Activated CD4-positive, alpha-beta T cell treated with anti-CD3 and anti-CD28 coated beads, Interleukin-2, amount 50 U/mL, for 4 hours (primary cell): Measurements from ENCODE around the gene IFRD2.
"Not testable (repeated sequence)": the region's sequence is repeated elsewhere in the genome, so short reads cannot be mapped to it uniquely, and the experiment has no call there.

Experiments used
- DNase-seq, 2 experiments: peaks; one replicate each; pipeline ENCODE4 v3.0.0-alpha.2; 2020

The IFRD2 gene

DNA sequence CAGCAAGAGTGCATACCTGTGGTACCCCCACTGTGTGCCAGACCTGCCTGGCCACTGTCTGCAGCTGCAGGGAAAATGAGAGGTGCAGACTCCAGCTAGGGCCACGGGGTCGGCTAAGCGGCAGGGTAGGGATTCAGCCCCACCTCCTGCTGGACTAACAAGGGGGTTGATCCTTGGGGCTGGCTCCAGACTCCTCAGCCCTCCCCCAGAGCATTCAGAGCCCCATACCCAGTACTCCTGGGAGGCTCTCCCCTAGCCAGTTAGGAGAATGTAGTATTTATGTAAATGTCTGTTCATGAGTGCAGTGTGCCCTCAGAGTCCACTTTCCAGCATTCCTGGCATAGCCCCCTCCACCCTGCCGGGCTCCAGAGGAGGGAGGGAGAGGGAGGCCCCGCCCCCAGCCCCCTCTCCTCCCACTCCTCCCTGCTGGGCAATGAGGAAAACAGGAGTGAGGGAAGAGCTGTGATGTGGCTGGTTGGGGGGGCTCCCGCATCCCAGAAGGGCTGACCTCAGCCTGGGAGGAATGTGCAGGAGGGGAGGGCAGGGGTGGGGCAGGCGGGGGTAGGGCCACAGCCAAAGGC is 27.8 kb downstream of the IFRD2 start:
- DNase-seq: no peak

DNA sequence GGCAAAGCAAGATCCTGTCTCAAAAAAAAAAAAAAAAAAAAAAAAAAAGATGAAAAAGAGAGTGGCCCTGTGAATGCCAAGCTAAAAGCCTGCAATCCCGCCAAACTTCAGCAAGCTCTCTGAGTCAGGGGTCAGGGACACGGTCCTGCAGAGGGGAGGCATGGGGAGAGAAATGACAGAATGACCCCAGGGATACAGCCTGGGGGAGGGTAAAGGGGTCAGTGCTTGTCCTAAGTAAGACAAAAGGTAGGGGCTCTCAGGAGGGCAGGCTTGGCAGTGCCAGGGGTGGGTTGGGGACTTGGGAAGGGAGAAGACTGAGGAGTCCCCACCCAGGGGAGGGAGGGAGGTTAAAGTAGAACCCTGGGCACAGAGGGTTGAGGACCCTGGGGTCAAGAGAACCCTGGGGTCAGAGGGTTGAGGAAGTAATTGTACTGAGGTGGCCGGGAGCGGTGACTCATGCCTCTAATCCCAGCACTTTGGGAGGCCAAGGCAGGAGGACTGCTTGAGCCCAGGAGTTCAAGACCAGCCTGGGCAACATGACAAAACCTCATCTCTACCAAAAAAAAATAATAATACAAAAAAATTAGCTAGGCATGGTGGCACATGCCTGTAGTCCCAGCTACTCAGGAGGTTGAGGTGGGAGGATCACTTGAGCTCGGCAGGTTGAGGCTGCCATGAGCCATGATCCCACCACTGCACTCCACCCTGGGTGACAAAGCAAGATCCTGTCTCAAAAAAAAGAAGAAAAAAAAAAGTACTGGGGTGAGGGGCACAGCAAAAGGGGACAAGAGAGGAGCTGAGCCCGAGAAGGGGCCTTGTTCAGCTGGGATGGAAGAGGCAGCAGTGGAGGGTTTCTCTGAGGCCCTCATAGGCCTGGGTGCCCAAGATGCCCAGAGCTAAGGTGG is 28.5 kb downstream of the IFRD2 start:
- DNase-seq: no peak

DNA sequence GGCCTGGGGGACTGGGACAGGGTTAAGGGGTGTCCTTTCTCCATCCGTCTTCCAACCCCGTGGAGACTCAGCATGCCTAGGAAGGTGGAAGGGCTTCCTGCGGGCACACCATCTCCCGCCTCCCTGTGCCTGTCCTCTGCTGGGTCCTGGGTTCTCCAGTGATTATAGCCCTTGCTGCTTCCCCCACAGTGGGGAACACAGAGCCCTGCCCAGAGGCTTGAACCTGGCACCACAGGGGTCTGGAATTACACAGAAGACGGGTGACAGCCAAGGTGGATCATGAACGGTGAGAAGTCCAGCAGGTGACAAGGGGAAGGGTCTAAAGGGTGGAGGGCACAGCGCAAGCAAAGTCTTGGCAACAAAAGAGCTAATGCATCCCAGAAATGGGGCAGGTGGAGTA is 29.5 kb downstream of the IFRD2 start:
- no peak for DNase-seq

DNA sequence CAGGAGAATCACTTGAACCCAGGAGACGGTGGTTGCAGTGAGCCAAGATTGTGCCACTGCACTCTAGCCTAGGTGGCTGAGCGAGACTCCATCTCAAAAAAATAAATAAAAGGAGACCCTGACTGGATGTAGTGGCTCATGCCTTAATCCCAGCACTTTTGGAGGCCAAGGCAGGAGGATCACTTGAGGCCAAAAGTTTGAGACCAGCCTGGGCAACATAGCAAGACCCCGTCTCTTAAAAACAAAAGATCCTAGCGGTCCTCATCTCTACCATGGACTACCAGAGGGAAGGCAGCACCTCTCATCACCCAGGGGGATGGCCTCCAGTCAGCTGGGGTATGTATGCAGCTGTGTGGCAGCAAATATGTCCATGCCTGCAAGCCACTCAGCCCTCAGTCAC is 30.0 kb downstream of the IFRD2 start:
- DNase-seq: not testable (repeated sequence)

DNA sequence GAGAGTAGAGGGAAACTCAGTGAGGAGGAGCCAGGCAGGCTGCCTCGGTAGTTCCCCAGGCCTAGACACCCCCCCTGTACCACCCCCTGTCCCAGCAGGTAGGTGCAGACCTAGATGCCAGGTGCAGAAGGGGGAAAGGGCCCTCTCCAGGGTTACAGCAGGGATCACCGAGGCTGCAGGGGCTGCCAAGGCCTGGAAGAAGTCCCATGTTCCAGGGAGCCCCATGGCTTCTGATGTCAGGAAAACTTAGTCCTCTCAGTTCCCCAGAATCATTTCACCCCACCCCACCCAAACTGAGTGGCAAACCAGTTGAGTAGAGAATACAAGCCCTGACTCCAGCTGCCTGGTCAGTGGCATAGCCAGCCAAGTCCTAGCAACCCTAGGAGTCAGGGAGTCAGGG is 30.7 kb downstream of the IFRD2 start:
- DNase-seq: no peak

DNA sequence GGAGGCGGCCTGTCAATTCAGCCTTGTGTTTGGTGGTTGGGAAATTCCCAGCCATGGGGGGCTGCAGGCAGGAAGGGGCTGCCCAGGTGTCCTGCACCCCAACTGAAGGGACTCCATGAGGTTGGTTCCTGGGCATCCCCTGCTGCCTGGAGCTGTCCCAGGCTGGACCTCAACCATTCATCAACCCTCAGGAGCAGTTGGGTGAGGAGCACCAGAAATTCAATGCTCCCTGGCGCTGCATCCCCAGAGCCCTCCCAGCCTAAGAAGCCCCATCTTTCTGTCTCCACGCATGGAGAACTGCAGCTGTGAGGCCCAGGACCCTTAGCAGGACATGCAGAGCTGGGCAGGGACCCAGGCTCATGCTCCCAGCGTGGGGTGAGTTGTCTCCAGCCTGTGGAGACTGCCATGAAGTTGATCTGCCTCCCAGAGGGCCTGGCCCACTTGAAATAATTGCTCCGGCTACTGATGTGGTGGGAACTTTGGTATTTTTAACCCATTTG is 31.2 kb downstream of the IFRD2 start:
- DNase-seq: no peak

DNA sequence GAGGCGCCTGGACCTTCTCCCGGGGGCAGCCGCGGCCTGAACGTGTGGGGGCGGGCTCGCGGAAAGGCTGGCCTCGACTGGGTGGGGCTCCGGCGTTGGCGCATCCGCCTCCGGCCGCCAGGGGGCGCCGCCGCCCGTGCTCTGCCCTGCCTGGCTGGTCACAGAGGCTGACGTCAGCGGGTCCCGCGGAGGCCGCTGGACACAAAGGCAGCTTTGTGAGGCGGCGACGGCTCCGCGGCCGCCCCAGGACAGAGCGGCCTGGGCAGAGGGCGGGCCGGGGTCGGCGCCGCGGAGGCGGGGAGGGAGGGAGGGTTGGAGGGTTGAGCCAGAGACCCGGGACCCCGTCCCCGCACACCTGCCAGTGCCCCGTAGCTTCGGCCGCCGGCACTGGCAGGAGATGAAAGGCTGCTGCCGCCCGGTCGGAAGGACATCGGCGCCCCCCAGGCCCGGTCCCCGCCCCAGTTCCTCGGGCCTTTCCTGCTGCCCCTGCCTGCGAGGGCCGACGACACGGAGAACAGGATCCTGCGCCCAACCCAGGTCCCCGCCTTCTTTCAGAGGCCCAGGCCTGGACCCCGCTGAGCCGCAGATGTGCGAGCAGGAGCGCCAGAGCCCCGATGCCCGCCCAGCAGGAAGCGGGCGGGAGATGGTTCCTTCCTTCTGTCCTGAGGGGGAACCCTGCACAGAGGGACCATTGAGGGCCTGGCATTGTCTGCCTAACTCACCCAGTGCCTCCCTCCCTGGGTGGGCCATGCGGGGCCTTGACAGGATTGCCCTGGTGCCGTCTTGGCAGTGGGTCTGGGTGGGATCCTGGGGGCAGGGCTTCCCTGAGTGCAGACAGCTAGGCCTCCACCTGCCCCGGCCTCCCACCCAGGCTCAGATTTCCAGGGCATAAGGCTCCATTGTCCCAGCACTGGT is 31.9 kb downstream of the IFRD2 start:
- peak; percentile 60 to 66 for DNase-seq

DNA sequence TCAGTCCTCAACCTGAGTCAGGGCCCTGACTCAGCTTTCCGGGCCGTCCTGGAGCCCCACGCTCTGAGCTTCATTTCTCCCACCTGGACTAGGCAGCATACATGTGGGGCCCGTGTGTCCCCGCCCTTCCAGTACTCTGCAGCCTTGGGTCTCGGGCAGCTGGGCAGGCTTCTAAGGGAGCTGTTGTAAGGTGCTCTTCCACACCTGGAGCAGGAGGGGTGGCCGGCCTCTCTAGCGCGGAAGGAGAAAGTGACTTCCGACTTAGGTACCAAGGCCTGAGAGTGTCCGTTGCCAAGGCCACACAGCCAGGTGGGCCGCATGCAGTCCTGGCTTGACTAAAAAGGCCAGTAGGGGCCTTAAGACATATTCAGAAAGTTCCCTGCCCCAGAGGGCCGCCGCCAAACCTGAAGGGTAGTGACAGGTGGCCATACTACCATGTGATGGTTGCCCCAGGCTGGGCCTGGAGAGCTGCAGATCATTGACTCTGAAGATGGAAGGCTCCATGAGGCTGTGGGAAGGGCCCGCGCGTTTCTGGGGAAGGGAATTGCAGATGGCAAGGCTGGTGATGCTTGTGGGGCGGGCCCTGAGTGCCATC is 32.7 kb downstream of the IFRD2 start:
- no peak for DNase-seq

DNA sequence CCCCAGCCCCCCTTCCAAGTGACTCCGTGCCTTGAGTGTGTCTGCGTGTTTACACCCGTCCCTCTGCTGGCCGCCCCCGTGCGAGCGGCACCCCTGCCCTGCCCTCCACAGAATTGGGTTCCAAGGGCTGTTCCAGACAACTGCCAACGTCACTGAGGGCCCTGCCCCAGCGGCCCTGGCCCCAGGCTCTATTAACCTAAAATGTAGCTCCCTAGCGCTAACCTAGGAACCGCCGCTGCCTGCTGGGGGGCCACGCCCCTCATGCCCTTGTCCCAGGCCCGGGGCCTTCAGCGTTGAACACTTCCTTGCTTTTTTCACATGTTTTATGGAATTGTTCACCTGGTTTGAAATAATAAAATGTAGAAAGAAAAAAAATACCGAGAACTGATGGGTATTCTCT is 33.2 kb downstream of the IFRD2 start:
- DNase-seq: no peak

DNA sequence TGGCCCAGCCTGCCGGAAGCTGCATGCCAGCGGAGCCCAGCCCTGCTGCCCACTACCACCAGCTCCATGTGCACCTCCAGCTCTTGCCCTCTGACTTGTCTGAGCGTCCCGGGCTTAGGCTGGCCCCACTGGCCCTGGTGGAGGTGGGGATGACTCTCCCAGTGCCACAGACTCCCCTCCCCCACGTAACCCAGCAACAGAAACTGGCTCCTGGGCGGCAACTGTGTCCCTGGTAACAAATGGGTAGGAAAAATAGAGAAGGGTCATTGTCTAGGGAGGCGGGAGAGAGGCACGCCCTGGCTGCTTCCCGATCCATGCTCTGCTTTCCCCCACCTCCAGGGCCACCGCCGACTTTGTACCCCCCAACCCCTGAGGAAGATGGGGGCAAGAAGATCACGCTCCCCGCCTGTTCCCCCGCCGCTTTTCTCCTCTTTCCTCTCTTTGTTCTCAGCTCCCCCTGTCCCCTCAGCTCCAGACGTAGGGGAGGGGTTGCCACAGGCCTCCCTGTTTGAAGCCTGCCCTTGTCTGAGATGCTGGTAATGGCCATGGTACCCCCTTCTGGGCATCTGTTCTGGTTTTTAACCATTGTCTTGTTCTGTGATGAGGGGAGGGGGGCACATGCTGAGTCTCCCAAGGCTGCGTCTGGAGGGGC is 34.1 kb downstream of the IFRD2 start:
- DNase-seq: no peak

DNA sequence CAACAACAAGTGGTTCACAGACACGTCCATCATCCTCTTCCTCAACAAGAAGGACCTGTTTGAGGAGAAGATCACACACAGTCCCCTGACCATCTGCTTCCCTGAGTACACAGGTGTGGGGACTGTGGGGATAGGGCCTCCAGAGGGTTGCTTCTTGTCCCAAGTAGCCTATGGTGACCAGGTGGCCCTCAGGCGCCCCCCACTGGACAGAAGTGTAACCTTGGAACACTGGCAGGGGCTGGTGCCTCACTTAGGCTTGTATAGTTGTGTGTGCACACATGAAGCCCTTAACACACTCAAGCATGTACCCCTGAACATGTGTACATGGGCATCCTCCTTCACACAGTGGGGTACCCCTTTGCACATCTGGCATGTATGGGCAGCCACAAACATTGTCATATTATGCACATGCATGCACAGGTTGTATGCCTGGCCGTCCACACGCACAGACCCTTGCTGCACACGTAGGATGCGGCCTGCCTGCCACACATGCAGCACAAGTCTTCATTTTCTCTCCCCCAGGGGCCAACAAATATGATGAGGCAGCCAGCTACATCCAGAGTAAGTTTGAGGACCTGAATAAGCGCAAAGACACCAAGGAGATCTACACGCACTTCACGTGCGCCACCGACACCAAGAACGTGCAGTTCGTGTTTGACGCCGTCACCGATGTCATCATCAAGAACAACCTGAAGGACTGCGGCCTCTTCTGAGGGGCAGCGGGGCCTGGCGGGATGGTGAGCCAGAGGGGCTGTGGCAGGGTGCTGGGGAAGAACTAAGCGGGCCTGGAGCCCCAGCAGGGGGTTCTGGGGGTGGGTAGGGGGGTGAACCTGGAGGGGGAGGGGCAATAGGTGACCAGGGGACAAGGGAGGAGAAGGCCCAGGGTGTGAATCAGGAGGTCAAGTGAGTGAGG is 35.0 kb downstream of the IFRD2 start:
- no peak for DNase-seq

DNA sequence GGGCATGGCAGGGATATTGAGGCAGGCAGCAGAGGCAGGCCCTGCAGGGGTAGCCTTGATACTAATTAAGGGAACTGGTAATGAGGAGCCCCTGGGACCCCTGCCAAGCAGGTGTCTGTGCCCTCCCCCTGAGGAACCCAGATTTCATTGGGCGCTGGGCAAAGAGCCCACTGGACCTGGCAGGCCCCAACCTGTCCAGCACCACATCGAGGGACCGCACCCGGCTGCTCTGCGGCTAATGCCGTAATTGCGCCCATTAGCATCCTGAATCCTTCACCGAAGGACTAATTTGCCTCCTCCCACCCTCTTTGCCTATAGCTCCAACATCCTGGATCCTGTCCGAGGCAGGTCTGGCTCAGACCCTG is 37.0 kb downstream of the IFRD2 start:
- no peak for DNase-seq

DNA sequence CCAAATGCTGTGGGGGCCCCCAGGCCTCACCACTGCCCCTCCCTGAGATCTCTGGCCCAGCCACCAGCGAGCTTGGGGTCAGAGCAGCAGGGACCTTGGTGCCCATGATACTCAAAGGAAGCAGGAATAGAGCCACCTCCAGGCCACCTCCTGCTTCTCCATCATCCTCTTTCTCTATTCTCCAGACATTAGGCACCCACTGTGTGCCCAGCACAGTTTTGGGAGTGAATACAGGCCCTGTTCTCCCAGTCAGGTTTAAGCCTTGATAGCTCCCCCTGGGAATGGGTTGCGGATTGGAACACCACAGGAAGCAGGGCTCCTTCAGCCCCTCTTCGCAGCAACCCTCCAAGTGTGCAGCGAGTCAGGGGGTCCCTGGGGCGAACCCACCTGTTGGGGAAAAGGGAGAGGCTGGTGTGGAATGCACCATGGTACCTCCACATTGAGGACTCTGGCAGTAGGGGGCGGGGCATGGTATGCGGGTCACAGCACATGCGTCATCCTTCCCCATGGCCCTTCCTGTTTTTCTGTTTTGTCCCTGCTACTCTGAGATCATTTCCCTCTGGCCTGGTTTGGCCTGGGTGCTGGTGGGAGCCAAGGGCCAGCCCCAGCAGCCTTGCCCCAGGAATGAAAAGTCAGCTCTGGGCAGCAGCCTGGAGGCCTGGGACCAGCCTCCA is 37.5 kb downstream of the IFRD2 start:
- no peak for DNase-seq

DNA sequence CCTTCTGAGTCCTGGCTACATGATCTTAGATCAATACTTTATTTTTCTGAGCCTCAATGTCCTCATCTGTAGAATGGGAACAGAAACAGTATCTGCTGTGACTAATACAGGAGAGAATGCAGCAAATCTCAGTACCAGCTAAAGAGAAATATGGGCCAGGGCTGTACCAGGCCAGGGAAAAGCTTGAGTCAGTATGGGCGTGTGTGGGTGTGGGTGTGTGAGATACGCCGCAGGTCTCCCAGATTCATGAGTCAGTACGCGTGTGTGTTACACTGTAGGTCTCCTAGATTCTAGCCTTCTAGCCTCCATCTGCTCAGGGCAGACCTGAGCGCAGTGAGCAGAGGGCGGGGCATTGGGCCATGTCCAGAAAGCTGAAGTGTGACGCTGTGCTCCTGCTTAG is 41.0 kb downstream of the IFRD2 start:
- DNase-seq: peak; percentile 47 to 57

DNA sequence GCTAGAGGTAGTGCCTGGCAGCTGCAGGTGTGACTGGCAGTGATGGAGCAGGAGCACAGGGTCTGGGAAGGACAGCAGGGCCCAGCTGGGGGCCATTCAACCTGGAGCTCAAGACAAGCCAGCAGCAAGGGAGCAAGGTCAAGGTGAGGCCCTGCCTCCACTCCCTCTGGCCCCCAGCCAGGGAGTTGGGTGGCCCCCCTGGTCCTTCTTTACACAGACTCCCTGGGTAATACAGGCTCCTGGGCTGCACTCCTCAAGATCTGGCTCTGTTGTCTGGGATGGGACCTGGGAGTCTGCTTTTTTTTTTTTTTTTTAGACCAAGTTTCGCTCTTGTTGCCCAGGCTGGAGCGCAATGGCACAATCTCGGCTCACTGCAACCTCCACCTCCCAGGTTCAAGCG is 41.7 kb downstream of the IFRD2 start:
- DNase-seq: no peak

DNA sequence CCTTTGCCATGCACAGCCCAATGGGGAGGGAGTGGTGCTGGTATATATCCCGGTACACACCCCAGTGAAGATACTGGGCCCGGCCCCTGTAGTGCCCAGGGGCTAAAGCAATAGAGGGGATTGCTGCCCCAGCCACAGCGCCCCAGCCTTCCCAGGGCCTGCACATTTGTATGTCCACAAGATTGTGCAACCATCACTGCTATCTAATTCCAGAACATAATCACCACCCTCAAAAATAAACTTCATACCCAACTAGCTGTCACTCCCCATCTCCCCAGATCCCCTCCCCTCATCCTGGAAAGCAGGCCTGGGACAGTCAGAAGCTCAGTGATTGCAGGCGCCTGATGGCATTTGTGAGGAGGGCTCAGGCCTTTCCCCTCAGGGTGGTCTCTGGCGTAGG is 42.8 kb downstream of the IFRD2 start:
- DNase-seq: no peak

DNA sequence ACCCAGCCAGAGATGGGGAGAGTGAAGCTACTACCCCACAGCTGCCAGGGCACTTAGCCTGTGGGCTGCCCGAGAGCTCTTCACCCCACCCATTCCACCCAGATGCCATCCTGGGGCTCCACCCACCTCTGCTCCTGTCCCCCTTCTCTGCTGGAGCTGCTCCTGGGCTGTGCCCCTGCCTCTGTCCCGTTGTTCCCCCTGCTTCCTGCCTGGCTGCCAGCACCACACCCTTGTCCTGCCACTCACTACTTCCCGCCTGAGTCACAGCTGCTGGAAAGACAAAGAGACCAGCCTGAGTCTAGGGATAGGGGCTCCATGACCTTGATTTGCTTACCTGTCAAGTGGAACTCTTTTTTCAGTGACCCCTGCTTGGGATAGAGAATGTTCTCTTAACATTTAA is 43.8 kb downstream of the IFRD2 start:
- DNase-seq: no peak

DNA sequence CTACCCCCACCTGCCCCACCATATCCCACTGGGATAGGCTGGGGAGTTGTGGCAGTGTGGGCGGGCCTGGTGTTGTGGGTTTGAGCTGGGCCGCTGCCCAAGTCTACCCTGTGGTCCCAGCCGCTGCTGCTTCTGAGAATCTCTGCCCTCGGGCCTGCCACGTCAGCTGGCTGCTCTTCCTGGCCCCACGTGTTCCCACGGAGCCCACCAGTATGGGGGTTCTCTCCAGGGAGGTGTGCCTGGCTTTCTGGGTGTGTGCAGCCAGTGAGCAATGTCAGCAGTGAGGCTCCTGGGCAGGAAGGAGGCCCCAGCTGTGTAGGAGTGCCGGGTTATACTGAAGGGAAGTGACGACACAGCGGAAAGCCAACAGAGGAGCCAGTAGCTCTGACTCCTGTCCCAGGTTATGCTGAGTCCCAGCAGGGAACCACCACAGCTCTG is 45.7 kb downstream of the IFRD2 start:
- peak; percentile 75 to 81 for DNase-seq

DNA sequence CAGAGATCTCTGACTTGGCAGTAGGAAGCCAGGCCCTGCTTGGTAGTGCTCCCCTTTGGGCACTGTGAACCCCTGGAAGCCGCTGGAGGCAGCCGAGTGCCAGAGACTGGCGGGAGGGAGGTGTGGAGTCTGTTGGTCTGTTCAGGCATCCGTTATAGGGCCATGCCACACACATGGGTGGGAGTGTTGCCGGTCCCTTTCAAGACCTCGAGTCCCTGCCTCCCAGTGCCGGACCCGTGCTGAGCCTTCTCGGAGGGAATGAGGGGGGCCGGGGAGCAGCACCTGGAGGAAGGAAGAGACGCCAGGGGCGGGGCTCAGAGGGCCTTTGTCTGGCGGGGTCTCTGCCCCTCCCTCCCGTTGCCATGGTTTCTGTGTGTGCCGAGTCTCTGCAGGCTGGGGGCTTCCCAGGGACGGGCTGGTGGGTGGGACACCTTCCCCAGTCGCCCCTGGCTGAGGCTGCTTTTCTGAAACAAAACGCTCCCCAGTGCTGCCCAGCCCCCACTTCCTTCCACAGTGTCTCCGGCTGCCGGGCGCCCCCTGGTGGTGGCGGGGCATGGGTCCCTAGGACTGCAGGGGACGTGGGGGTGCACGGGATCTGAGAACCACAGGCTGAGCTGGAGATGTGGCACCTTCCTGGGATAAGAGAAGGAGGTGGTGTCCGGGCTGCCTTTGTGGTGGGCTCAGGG is 46.3 kb downstream of the IFRD2 start:
- DNase-seq: peak; percentile 94 to 95

DNA sequence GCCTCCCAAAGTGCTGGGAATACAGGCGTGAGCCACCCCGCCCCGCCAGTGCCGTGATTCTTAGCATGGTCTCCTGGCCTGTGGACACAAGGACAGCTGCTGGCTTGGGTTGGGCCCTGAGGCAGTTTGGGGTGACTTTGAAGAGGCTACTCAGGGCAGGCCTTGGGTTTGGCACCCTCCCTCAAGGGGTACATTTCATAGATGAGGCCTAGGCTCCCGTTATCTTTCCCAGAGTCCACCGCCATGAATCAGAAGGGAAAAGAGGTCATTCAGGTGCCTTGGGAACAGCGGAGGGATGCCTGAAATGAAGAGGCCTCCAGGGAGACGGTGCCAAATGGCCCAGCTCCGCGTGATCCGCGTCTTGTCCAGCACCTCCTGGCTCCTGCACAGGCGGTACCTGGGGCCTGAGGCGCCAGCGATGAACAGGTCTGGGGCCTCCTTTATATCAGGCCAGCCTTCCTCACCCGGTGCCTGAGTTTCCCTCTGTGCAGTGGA is 46.9 kb downstream of the IFRD2 start:
- DNase-seq: no peak
